Adipocyte (in vitro differentiated cells): ENCODE measurements around the gene TRAF2.

Source experiments
- DNase-seq: peaks from one replicate; pipeline ENCODE4 v3.0.0-alpha.2; 2015; ENCODE audit warnings: low read depth
- H3K27me3 ChIP-seq: replicated peaks from 2 replicates; pipeline ENCODE4 v1.7.0; 2013; ENCODE audit warnings: mild to moderate bottlenecking, low read length, moderate library complexity; ENCODE audit not compliant: control insufficient read depth, insufficient read depth
- H3K36me3 ChIP-seq: 2 replicates; pipeline ENCODE4 v1.7.0; 2013; ENCODE audit warnings: low read length, mild to moderate bottlenecking, moderate library complexity; ENCODE audit not compliant: control insufficient read depth, insufficient read depth, severe bottlenecking
- H3K4me1 ChIP-seq: 2 replicates; pipeline ENCODE4 v1.7.0; 2013; ENCODE audit warnings: mild to moderate bottlenecking, low read length, moderate library complexity; ENCODE audit not compliant: control insufficient read depth, insufficient read depth
- H3K4me3 ChIP-seq: 2 replicates; pipeline ENCODE4 v1.7.0; 2013; ENCODE audit warnings: mild to moderate bottlenecking, low read length, moderate library complexity
- H3K9ac ChIP-seq: 2 replicates; pipeline ENCODE4 v1.7.0; 2013; ENCODE audit warnings: mild to moderate bottlenecking, low read length, moderate library complexity
- H3K9me3 ChIP-seq: 2 replicates; pipeline ENCODE4 v1.7.0; 2013; ENCODE audit warnings: mild to moderate bottlenecking, low read length, moderate library complexity; ENCODE audit not compliant: control insufficient read depth

The TRAF2 gene

DNA sequence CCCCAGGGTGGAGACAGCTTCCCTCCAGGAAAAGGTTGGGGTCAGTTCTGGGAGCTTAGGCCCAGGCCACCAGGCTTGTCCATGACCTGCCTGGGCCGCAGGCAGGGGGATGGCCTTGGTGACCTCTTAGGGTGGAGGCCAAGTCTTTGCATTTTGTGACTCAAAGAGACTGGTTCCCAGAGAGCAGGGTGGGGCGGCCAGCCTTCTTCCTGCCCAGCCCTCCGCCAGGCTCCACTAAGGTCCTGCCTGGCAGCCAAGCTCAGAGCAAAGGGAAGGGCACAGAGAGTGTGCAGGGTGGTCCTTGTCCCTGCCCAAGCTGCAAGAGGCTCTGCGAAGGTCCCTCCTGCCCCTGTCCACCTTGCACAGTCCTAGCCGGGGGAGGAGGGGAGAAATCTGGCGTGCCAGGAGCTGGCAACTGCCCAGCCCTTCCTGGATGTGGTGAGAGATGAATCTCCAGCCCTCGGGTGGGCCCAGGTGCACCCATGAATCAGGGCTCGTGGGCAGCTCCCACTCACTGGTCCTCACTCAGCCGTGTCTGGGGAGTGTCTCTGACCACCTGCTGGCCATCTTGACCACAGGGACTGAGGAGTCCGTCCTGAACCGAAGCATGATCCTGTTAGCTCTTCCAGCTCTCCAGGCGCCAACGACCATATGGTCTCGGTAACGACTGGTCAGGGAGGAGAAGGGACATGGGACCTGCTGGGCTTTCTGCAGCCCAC is 88.7 kb downstream of the TRAF2 start:
- no peaks in the 10 kb centered on the region for H3K9me3 ChIP-seq
- DNase-seq: no peak
- peaks cover 5% of the 10 kb centered on the region for H3K4me1 ChIP-seq
- H3K36me3 ChIP-seq: no peaks in the 10 kb centered on the region
- H3K27me3 ChIP-seq: no peaks in the 10 kb centered on the region
- no peak overlapping the region for H3K9ac ChIP-seq
- H3K4me3 ChIP-seq: no peak overlapping the region

DNA sequence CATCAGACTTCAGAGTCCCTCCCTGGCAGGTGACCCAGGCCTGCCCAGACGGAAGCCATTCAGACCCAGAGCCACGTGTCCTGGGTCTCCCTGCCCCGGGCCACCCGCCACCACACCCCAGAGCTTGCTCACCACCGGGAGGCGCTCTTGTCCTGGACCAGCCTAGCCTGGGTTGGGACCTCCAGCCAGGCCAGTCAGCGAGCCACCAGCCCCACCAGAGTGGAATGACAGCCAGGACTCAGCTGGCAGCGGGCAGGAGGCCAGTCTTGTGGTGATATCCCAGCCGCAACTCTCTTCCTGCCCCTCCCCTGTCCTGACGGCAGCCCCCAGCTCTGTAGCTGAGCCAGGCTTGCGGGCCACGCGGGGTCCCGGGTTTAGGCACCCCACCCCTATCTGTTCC is 89.3 kb downstream of the TRAF2 start:
- Histone ChIP-seq H3K27me3 (no peaks in the 10 kb centered on the region), H3K9me3 (no peaks in the 10 kb centered on the region), H3K9ac (no peak overlapping the region), H3K4me3 (no peak overlapping the region), H3K4me1 (peaks cover 5% of the 10 kb centered on the region), H3K36me3 (no peaks in the 10 kb centered on the region)
- DNase-seq: no peak
